Activated T-cell treated with anti-CD3 and anti-CD28 coated beads, Interleukin-2, amount 50 U/mL, for 1 hour (primary cell): ENCODE measurements around the gene ERGIC1.
"Not testable (repeated sequence)": the region's sequence is repeated elsewhere in the genome, so short reads cannot be mapped to it uniquely, and the experiment has no call there.

ENCODE experiments used
- DNase-seq: peaks from one replicate; pipeline ENCODE4 v3.0.0-alpha.2; 2020

The ERGIC1 gene

DNA sequence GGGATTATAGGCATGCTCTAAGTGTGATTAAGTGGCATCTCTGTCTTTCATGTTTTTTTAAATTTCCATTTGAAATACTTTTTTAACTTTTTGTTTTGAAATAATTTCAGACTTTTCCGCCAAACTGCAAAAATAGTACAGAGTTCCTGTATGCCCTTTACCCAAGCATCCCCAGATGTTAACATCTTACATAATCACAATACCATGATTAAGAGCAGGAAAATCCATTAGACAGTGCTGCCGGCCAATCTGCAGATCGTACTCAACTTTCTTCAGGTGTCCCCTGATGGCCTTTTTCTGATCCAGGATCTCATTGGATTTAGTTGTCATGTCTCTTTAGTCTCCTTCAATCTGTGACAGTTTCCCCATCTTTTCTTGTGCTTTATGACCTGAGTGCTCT, 49.0 kb downstream of the ERGIC1 start:
- no peak for DNase-seq

GRCh38 chr5:172885597-172886340, 51.7 kb downstream of the ERGIC1 start:
- no peak for DNase-seq

DNA sequence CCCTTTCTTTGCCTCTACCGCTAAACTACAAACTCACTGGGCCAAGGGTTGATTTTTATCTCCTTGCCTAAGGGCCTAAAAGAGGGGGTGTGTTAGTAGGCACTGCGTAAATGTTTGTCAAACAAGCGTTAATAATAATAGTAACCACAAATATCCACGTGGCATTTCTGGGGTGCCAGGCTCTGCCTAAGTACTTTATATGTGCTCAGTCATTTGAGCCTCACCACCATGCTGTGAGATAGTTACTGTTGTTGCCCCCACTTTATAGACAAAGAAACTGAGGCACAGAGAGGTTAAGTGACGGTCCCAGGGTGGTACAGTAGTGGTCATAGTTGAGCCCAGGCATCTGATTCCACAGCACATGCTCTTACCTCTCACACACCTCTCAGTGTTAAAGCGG, 52.4 kb downstream of the ERGIC1 start:
- no peak for DNase-seq

- DNase-seq = no peak
Observed at GRCh38 chr5:172886974-172887501, 53.0 kb downstream of the ERGIC1 start.

DNA sequence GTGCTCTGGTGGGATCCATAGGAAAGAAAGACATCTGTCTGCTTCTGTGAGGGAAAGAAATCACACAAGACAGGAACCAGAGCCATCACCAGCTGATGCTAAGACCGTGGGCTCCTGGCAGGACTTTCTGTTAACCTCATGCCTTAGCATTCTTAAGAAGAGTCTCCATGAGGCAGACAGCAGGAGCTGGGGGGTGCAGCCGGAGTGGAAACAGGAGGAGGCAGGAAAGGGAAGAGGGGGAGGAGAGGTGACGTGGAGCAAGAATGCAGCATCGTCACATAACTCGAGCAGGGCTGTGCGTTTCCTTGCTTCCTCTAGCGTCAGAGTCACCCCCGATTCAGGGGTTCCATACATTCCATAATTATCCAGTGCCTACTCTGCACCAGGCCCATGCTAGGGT, 53.6 kb downstream of the ERGIC1 start:
- DNase-seq = no peak

DNA sequence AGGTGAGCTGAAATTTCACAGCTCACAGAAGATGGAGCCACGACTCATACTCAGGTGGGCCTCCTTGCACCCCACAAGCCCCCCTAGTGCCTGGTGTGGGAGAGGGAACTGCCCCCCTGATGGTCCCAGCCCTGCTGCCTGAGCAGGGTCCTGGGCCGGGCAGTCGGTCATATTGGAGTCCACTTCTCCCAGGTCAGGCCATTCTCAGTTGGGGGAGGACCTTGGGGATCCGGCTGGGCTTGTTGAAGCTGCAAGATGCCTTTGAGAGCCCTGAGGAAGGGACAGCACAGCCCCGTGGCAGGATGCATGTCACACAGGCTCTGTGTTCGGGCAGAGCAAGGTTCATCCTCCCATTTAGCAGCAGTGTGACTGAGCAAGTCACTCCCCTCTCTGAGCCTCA, 56.6 kb downstream of the ERGIC1 start:
- no peak for DNase-seq

DNA sequence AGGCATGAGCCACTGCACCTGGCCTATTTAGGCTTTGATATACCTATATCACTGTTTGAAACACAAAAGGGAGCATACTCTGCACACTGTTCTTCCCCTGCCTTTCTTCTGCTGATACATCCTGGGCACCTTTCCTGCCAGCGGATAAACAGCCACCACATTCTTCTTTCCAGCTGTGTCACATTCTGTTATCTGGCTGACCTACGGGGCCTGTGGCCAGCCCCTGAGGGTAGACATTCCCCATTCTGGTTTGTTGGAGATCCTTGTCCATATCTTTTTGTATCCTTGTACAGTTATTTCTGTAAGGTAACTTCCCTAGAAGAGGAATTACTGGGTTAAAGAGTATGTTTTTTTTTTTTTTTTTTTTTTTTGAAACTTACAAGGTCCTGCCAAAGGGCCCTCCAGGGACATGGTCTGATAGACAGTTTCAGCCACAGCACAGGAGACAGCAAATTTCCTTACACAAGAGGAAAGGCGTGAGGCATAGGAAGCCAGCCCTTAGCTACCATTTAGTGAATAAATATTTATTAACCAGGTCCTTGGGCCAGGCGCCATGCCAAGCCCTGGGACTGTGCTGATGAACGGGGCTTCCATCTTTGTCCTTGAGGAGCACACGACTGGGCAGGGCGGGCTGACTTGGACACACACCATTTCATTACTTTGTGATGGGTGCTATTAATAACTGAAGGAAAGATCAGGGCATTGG, 57.8 kb downstream of the ERGIC1 start:
- DNase-seq = no peak

- no peak for DNase-seq
Observed at GRCh38 chr5:172892713-172893112, 58.7 kb downstream of the ERGIC1 start.

DNA sequence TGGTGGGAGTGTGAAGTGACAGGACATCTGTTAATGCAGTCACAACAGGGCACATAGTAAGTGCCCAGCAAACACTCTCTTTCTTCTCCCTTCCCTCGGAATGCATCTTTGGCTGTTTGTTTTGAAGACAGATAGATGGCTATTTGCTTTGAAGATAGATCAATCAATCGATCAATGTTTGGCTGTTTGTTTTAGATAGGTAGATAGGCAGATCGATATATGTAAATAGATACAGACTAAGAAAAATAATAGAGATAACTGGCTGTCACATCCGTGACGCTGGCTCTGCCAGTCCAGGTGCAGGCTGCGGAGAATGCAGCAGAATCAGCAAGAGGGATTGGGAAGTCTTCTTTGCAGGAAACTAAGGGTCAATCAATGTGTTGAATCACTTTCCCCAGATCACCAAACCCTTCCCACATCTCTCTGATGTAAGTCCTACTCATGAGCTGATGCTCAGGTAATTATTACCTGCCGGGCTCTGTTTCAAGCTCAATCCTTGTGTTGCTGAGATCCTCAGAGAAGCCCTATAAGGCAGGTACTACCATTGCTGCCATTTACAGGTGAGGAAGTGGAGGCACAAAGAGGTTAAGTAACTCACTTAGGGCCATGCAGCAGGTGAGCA, 60.8 kb downstream of the ERGIC1 start:
- no peak for DNase-seq

- no peak for DNase-seq
Observed at GRCh38 chr5:172895549-172895948, 61.5 kb downstream of the ERGIC1 start.

GRCh38 chr5:172896465-172896864, 62.4 kb downstream of the ERGIC1 start:
- DNase-seq = no peak

- not testable (repeated sequence) for DNase-seq
Observed at GRCh38 chr5:172897067-172897466, 63.0 kb downstream of the ERGIC1 start.

GRCh38 chr5:172897481-172898217, 63.6 kb downstream of the ERGIC1 start:
- DNase-seq = no peak

GRCh38 chr5:172898218-172898842, 64.3 kb downstream of the ERGIC1 start:
- DNase-seq = no peak

DNA sequence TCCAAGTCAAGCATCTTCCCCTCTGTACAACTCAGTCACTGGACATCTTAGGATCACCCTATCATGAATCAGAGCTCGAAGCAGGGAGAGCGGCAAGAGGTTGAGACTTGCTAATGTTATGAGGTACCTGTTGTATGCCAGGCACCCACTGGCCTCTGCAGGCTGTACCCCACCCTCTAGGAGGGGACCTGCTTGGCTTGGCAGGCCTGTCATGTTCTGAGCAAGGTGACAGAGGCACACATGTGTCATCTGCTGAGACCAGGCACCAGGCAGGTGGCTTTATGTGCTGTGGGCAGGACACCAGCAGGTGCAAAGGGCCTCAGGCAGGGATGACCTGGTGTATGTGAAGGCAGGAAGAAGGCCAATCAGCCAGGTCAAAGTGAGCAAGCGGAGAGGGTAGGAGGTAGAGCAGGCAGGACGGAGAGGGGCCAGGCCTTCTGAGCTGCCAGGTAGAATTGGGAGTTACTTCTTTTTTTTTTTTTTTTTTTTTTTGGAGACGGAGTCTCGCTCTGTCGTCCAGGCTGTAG, 64.9 kb downstream of the ERGIC1 start:
- no peak for DNase-seq

DNA sequence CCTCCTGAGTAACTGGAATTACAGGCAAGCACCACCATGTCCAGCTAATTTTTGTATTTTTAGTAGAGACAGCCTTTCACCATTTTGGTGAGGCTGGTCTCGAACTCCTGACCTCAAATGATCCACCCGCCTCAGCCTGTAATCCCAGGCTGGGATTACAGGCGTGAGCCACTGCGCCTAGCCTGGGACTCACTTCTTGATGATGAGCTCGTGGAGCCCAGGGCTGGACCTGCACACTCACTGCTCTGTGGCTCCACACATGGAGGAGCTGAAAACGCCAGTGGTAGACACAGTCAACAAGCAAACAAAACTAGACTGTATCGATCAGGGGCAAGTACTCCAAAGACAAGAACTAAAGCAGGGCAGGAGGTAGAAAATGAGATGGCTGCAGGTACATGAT, 65.4 kb downstream of the ERGIC1 start:
- DNase-seq = no peak

GRCh38 chr5:172901012-172901780, 67.1 kb downstream of the ERGIC1 start:
- DNase-seq = no peak

GRCh38 chr5:172901788-172902496, 67.9 kb downstream of the ERGIC1 start:
- no peak for DNase-seq

- no peak for DNase-seq
Observed at GRCh38 chr5:172902497-172903472, 68.7 kb downstream of the ERGIC1 start.

DNA sequence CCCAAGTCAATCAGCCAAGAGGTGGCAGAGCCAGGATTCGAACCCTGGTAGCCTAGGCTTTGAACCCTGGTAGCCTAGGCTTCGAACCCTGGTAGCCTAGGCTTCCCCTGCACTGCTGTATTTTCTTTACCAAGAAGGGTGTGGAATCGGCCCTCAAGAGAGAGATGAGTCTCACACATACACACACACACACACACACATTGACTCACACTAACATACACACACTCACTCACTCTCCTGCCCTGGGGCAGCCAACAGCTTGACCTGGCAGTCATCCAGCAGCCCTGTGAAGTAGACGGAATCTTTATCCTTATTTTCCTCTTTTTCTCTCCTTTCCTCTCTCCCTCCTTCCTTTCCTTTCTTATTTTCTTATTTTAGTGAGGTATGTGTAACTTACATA, 69.7 kb downstream of the ERGIC1 start:
- DNase-seq = no peak
